PFSK-1 (cell line): ENCODE results near the gene CTIF.

ENCODE experiments used
- POLR2AphosphoS5 ChIP-seq: IDR thresholded peaks from 2 replicates; pipeline ENCODE4 v1.6.1; 2012; ENCODE audit warnings: low read depth, mild to moderate bottlenecking, control low read depth, low read length, moderate library complexity
- REST ChIP-seq, 2 experiments: IDR thresholded peaks; 2 replicates each; pipeline versions ENCODE4 v1.6.1 to v1.8.0; 2011 to 2012; ENCODE audit warnings: low read depth in 2 of 2, low read length in 2 of 2, control low read depth in 1 of 2, inconsistent platforms in 1 of 2, mild to moderate bottlenecking in 1 of 2, moderate library complexity in 1 of 2; ENCODE audit not compliant: insufficient read depth in 1 of 2
- SIN3A ChIP-seq: IDR thresholded peaks from 2 replicates; pipeline ENCODE4 v1.6.1; 2012; ENCODE audit warnings: mild to moderate bottlenecking, low read length, moderate library complexity, borderline replicate concordance; ENCODE audit not compliant: insufficient read depth
- TAF1 ChIP-seq: IDR thresholded peaks from 2 replicates; pipeline ENCODE4 v1.6.1; 2012; ENCODE audit warnings: low read length, control low read depth, borderline replicate concordance; ENCODE audit not compliant: insufficient read depth

- TF ChIP-seq SIN3A (no peak), TAF1 (no peak), REST (IDR thresholded peaks at IDR 0.05; ENCODE audit: insufficient read depth in 1 of 2, low read depth in 2 of 2, low read length in 2 of 2) (no peak), POLR2AphosphoS5 (no peak)
Observed at GRCh38 chr18:48589797-48590519, 51.1 kb downstream of the CTIF start.
